Measurements from ENCODE around the gene RTL1. TPM values are rescaled to one million over a fixed set of nuclear protein-coding genes. Genes with fewer than 3 reads are reported as not detected.
A peak's percentile ranks its signal among the peaks of the same experiment; 100 is the strongest.

RTL1 gene
- total RNA-seq, 1 donor from 2014 or later = 159 TPM

- peaks cover 24% of the 10 kb centered on the region for H3K36me3 Mint-ChIP-seq (ENCODE audit: insufficient read depth)
- no peak for DNase-seq (ENCODE audit: low spot score, unreplicated experiment)
- TF ChIP-seq CTCF (IDR thresholded peaks at IDR 0.05; ENCODE audit: unreplicated experiment) = no peak
- peak overlapping the region; percentile 90 for H3K27ac Mint-ChIP-seq
- peaks cover 7% of the 10 kb centered on the region for H3K27me3 Mint-ChIP-seq
- peaks cover 4% of the 10 kb centered on the region for H3K9me3 Mint-ChIP-seq (ENCODE audit: low read depth)
- H3K4me3 Mint-ChIP-seq (ENCODE audit: low read depth) = no peak overlapping the region
- H3K4me1 Mint-ChIP-seq (ENCODE audit: low read depth) = peaks cover 37% of the 10 kb centered on the region
Measured at GRCh38 chr14:100889641-100890040, 13.9 kb downstream of the RTL1 start.

- H3K4me3 Mint-ChIP-seq (ENCODE audit: low read depth) = no peak overlapping the region
- peaks cover 31% of the 10 kb centered on the region for H3K36me3 Mint-ChIP-seq (ENCODE audit: insufficient read depth)
- H3K4me1 Mint-ChIP-seq (ENCODE audit: low read depth) = peaks cover 35% of the 10 kb centered on the region
- H3K27me3 Mint-ChIP-seq = peaks cover 7% of the 10 kb centered on the region
- DNase-seq (ENCODE audit: low spot score, unreplicated experiment) = no peak
- TF ChIP-seq CTCF (IDR thresholded peaks at IDR 0.05; ENCODE audit: unreplicated experiment) = no peak
- H3K9me3 Mint-ChIP-seq (ENCODE audit: low read depth) = peaks cover 8% of the 10 kb centered on the region
- H3K27ac Mint-ChIP-seq = no peak overlapping the region
Measured at GRCh38 chr14:100888789-100889315, 14.7 kb downstream of the RTL1 start.

- Mint-ChIP-seq H3K9me3 (ENCODE audit: low read depth) (peaks cover 14% of the 10 kb centered on the region), H3K4me3 (ENCODE audit: low read depth) (no peak overlapping the region), H3K4me1 (ENCODE audit: low read depth) (peaks cover 26% of the 10 kb centered on the region), H3K36me3 (ENCODE audit: insufficient read depth) (peaks cover 38% of the 10 kb centered on the region), H3K27me3 (peaks cover 7% of the 10 kb centered on the region), H3K27ac (no peak overlapping the region)
- TF ChIP-seq CTCF (IDR thresholded peaks at IDR 0.05; ENCODE audit: unreplicated experiment) = no peak
- DNase-seq (ENCODE audit: low spot score, unreplicated experiment) = no peak
Measured at GRCh38 chr14:100887728-100888335, 15.7 kb downstream of the RTL1 start.

- H3K4me1 Mint-ChIP-seq (ENCODE audit: low read depth) = peaks cover 20% of the 10 kb centered on the region
- peaks cover 28% of the 10 kb centered on the region for H3K9me3 Mint-ChIP-seq (ENCODE audit: low read depth)
- H3K36me3 Mint-ChIP-seq (ENCODE audit: insufficient read depth) = peaks cover 46% of the 10 kb centered on the region
- no peak overlapping the region for H3K27ac Mint-ChIP-seq
- no peak for TF ChIP-seq CTCF (IDR thresholded peaks at IDR 0.05; ENCODE audit: unreplicated experiment)
- no peak for DNase-seq (ENCODE audit: low spot score, unreplicated experiment)
- H3K4me3 Mint-ChIP-seq (ENCODE audit: low read depth) = no peak overlapping the region
- H3K27me3 Mint-ChIP-seq = peaks cover 7% of the 10 kb centered on the region
Measured at GRCh38 chr14:100885617-100886016, 17.9 kb downstream of the RTL1 start.

- Mint-ChIP-seq H3K4me3 (ENCODE audit: low read depth) (no peak overlapping the region), H3K9me3 (ENCODE audit: low read depth) (peaks cover 28% of the 10 kb centered on the region), H3K4me1 (ENCODE audit: low read depth) (peaks cover 20% of the 10 kb centered on the region), H3K27ac (no peak overlapping the region), H3K36me3 (ENCODE audit: insufficient read depth) (peaks cover 49% of the 10 kb centered on the region), H3K27me3 (peaks cover 7% of the 10 kb centered on the region)
- no peak for TF ChIP-seq CTCF (IDR thresholded peaks at IDR 0.05; ENCODE audit: unreplicated experiment)
- DNase-seq (ENCODE audit: low spot score, unreplicated experiment) = no peak
Measured at GRCh38 chr14:100885196-100885595, 18.3 kb downstream of the RTL1 start.
